ENCODE measurements around the gene ANO2.
"Not testable (repeated sequence)": the region's sequence is repeated elsewhere in the genome, so short reads cannot be mapped to it uniquely, and the experiment has no call there.

- not testable (repeated sequence) for TF ChIP-seq POLR2A (IDR thresholded peaks at IDR 0.05; ENCODE audit: low read length); GATA1 (IDR thresholded peaks at IDR 0.05; ENCODE audit: low read depth, low read length)
These were observed 57.2 kb downstream of the ANO2 start for GRCh38 chr12:5887819-5888218.
